Psoas muscle (tissue), 8 donors: ENCODE measurements around the gene DPH7. TPM values are rescaled to one million over a fixed set of nuclear protein-coding genes. Genes with fewer than 3 reads are reported as not detected.
A peak's percentile ranks its signal among the peaks of the same experiment; 100 is the strongest.

Experiments used
- ATAC-seq, 4 donors: fragments of 200-7000 bp; cut with Tn5 transposase; one replicate each; pipeline ENCODE4 v1.9.1; 2020; ENCODE audit warnings: moderate library complexity in 3 of 4, mild to moderate bottlenecking in 2 of 4
- DNase-seq, 2 donors: peaks; one replicate each; pipeline ENCODE4 v3.0.0-alpha.2; 2020
- H3K27ac ChIP-seq: fragments of 200-600 bp; one replicate; pipeline ENCODE4 v1.8.0; 2022
- H3K27me3 ChIP-seq, 3 donors: fragments of 200-600 bp in 1 of 3; one replicate each; pipeline versions ENCODE4 v1.6.1 to v1.8.0; 2013 to 2022; ENCODE audit warnings: low read length in 2 of 3, mild to moderate bottlenecking in 2 of 3, moderate library complexity in 1 of 3; ENCODE audit not compliant: insufficient read depth in 3 of 3
- H3K36me3 ChIP-seq, 2 donors: fragments of 200-600 bp in 1 of 2; one replicate each; pipeline versions ENCODE4 v1.6.1 to v1.8.0; 2013 to 2022; ENCODE audit warnings: low read depth in 1 of 2, mild to moderate bottlenecking in 1 of 2, moderate library complexity in 1 of 2; ENCODE audit not compliant: insufficient read depth in 1 of 2
- H3K4me1 ChIP-seq: fragments of 200-600 bp; one replicate; pipeline ENCODE4 v1.8.0; 2022
- H3K4me3 ChIP-seq: fragments of 200-600 bp; one replicate; pipeline ENCODE4 v1.8.0; 2022; ENCODE audit warnings: mild to moderate bottlenecking
- H3K9me3 ChIP-seq: fragments of 200-600 bp; one replicate; pipeline ENCODE4 v1.8.0; 2022
- WGBS, 3 donors: extraction: QIAGEN DNeasy Blood & Tissue Kit; methylation state at CpG; one replicate each; pipeline versions ENCODE4 v1.1.6 to v1.1.7; 2013; 5-methylcytosine and 5-hydroxymethylcytosine counted together
- intact Hi-C, 2 donors: fragments of 100-400 bp; cut with DNase I; formaldehyde crosslinking; loops; one replicate each; pipeline versions ENCODE4 v1.11.0 to v1.14.2; 2022
- polyA plus RNA-seq, 3 donors: library from polyadenylated mRNA; stranded (reverse); fragments of 200-250 nt; gene quantifications; one replicate each; pipeline ENCODE4 v1.2.3, GENCODE V29; 2013
- total RNA-seq, 4 donors: library from RNA; stranded (reverse); fragmentation: NEBNext Ultra II Directional in 2 of 4; extraction: Animal tissue kit (Norgen Biotek cat#: 25700) in 2 of 4; gene quantifications; one replicate each; pipeline versions ENCODE4 v1.2.1 to v1.2.4, GENCODE V29; 2021 to 2023
- TF ChIP-seq, protein P1 (sequence below): fragments of 200-600 bp; IDR thresholded peaks from one replicate; pipeline ENCODE4 v1.8.0; 2022; ENCODE audit warnings: antibody characterized with exemption
- donor health status: healthy with polysubstance abuse.
- donor health status: DM: no; HTN: no; CAD: no; lungs with moderate emphysema.
- donor health status: Bipolar disorder and iron deficiency.
- donor health status: healthy.
- donor health status: DM: yes; HTN: yes; CAD: no.
- donor health status: DM: no; HTN: no; CAD: no.
- donor health status: DM: no; HTN: no; CAD: no.
- donor health status: DM: yes; HTN: yes; CAD: no.

Gene DPH7
- total and polyA plus RNA-seq, 7 donors, result 9.1 to 17.8 (median 14.1) TPM

DNA sequence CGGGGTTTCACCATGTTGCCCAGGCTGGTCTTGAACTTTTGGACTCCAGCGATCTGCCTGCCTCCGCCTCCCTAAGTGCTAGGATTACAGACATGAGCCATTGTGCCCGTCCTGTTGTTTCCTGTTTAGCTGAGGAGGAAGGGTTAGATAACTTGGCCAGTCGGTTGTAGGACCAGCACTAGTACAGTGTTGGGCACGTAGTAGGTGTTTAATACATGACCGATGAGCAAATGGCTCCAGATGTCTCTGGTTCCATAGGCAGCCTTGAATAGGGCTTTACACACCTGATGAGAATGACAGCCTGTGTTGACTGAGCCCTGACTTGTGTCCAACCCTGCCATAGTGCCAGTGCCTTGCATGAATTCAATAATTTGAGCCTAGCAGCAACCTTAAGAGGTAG is 41.9 kb upstream of the DPH7 start:
- ATAC-seq, result no peak
- DNase-seq, result no peak
- no peak overlapping the region for H3K27ac ChIP-seq
- H3K36me3 ChIP-seq, result peaks cover 0 to 16% of the 10 kb centered on the region in 2 donors
- H3K9me3 ChIP-seq, result no peaks in the 10 kb centered on the region
- H3K4me3 ChIP-seq, result peak overlapping the region; percentile 74
- WGBS, 3 donors, result 56 to 68% (median 62%) methylated on average over 7 of the region's 7 CpGs
- TF ChIP-seq, protein P1, sequence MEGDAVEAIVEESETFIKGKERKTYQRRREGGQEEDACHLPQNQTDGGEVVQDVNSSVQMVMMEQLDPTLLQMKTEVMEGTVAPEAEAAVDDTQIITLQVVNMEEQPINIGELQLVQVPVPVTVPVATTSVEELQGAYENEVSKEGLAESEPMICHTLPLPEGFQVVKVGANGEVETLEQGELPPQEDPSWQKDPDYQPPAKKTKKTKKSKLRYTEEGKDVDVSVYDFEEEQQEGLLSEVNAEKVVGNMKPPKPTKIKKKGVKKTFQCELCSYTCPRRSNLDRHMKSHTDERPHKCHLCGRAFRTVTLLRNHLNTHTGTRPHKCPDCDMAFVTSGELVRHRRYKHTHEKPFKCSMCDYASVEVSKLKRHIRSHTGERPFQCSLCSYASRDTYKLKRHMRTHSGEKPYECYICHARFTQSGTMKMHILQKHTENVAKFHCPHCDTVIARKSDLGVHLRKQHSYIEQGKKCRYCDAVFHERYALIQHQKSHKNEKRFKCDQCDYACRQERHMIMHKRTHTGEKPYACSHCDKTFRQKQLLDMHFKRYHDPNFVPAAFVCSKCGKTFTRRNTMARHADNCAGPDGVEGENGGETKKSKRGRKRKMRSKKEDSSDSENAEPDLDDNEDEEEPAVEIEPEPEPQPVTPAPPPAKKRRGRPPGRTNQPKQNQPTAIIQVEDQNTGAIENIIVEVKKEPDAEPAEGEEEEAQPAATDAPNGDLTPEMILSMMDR, result no peak
- H3K27me3 ChIP-seq, result no peaks in the 10 kb centered on the region
- intact Hi-C loops, result no loop called here
- H3K4me1 ChIP-seq, result peaks cover 35% of the 10 kb centered on the region

DNA sequence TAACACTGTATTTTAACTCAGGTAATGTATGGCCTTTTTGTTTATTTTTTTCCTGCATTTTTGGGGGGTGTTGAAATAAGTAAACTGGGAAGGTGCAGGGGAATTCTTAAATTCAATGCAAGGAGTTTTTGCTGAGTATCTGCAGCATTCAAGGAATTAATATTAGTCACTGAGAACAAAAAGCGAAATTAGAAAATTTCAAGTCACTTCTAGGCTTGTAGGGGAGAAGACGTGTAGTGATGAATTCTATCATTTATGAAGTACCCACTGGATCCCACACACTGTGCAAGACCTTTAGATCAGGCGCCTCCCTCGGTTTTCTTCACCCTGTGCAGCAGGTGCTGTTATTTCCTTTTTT is 41.3 kb upstream of the DPH7 start:
- peak overlapping the region; percentile 76 for H3K27ac ChIP-seq
- TF ChIP-seq, protein P1, result no peak
- no peak for ATAC-seq
- H3K9me3 ChIP-seq, result no peaks in the 10 kb centered on the region
- peaks cover 0 to 21% of the 10 kb centered on the region in 2 donors for H3K36me3 ChIP-seq
- no peaks in the 10 kb centered on the region for H3K27me3 ChIP-seq
- H3K4me1 ChIP-seq, result peaks cover 35% of the 10 kb centered on the region
- WGBS, 3 donors, result 54 to 61% (median 58%) methylated on average over 4 of the region's 4 CpGs
- intact Hi-C loops, result no loop called here
- no peak for DNase-seq
- peak overlapping the region; percentile 74 for H3K4me3 ChIP-seq

DNA sequence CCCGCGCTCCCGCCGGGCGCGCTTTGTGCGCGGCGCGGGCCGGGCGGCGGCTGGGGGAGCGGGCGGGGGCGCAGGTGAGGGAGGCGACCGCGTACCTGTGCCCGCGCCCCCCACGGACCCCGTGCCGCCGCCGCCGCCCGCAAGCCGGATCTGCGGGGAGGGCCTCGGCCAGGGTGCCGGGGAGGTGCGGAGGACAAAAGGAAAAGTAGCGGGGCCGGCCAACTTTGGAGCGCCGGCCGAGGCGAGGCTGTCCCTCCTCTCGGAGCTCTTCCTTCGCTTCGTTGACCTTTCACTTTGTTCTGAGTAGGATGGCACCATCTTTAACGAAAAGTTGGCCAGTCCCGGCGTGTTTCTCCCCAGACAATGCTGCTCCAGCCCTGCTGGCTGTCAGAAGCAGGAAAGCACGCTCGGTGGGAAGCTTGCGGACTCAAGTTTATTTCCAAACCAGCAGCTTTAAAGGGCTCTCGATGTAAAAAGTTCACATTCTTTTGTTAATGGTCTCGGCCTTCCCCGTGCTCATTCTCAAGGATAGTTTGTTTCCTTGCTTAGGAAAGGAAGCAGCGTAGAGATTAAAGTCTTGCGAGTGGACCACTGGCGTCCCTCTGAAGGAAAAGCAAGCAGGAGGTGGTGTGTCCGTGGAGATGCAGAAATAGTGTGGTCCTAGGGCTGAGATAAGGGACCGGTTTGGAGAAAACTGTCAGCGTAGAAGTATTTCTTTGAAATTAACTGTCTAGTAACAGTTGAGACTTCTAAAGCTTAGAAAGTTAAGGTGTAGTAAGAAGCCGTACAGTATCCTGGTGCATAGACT is 40.7 kb upstream of the DPH7 start:
- Histone ChIP-seq H3K27me3 (no peaks in the 10 kb centered on the region), H3K4me3 (peak overlapping the region; percentile 74), H3K9me3 (no peaks in the 10 kb centered on the region), H3K4me1 (peaks cover 35% of the 10 kb centered on the region), H3K36me3 (peaks cover 0 to 27% of the 10 kb centered on the region in 2 donors), H3K27ac (peak overlapping the region; percentile 76)
- DNase-seq (peak; percentile 44 to 64), ATAC-seq (peak in 2 of 4 donors; percentile 1 to 15)
- WGBS, 3 donors, result 1% methylated on average over 26 to 58 of the region's 58 CpGs
- intact Hi-C loops, result no loop called here
- TF ChIP-seq, protein P1, result no peak

DNA sequence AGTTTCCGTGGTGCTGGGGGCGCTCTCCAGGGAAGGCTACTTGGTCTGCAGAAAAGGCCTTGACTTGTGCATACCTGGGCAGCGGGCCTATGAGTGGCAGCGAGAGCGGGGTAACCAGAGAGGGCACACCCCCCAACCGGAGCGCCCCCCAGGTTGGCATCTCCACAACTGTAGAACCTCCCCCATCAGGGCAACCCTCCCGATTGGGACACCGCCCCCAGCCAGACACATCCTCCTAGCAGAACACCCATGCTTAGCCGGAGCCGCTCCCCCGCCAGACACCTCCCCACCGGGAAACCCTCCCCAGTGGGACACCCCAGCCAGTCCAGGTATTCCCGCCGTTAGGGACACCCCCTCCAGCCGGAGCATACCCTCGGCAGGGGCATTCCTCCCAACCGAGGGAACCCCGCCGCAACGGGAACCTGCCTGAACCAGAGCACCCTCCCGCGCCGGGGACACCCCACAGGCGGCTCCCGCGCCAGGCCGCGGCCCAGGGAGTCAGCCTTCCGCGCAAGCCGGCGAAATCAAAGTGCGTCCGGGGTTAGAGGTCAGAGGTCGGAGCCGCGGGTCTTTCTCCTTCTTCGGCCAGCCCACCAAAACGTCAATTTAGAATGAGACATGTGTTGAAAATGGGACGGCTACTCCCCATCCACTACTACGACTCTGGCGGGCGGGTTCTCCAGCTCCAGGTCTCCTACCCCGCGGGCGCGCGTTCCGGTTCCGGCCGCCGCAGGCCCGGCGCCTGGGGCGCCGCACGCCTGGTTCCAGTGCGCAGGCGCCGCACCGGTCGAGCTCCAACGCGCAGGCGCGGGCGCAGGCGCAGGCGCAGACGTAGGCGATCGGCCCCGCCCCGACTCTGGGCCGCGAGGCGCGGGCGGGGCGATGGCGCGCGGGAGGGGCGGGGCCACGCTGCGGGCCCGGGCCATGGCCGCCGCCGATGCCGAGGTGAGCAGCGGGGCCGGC is 39.7 kb upstream of the DPH7 start, which contains the start of gene EHMT1:
TSS of gene EHMT1 (plus strand) at position 901 of the 963 bp plus-strand sequence. CDS start at position 925, 24 bp downstream.
- intact Hi-C loops, result no loop called here

More for the DNA sequence above, 39.7 kb upstream of the DPH7 start, which contains the start of gene EHMT1:
- H3K9me3 ChIP-seq, result no peaks in the 10 kb centered on the region
- peak; percentile 86 to 92 (median 90) for ATAC-seq
- H3K4me1 ChIP-seq, result peaks cover 35% of the 10 kb centered on the region
- whole genome bisulfite sequencing, 3 donors, result 1% methylated on average over 65 to 94 of the region's 94 CpGs
- TF ChIP-seq, protein P1, result no peak
- H3K36me3 ChIP-seq, result peaks cover 6 to 38% of the 10 kb centered on the region in 2 donors
- DNase-seq, result peak; percentile 88 to 94
- H3K27ac ChIP-seq, result peak within 1 kb of the TSS; percentile 95
- peak within 1 kb of the TSS; percentile 75 for H3K4me3 ChIP-seq
- no peaks in the 10 kb centered on the region for H3K27me3 ChIP-seq
